Stimulated activated CD4-positive, alpha-beta T cell treated with anti-CD3 and anti-CD28 coated beads, Interleukin-4, amount 100 ng/mL, for 4 hours (primary cell): ENCODE data around the gene FHOD1.

Source experiments
- DNase-seq, 2 experiments: peaks; one replicate each; pipeline ENCODE4 v3.0.0-alpha.2; 2020

FHOD1 gene

DNA sequence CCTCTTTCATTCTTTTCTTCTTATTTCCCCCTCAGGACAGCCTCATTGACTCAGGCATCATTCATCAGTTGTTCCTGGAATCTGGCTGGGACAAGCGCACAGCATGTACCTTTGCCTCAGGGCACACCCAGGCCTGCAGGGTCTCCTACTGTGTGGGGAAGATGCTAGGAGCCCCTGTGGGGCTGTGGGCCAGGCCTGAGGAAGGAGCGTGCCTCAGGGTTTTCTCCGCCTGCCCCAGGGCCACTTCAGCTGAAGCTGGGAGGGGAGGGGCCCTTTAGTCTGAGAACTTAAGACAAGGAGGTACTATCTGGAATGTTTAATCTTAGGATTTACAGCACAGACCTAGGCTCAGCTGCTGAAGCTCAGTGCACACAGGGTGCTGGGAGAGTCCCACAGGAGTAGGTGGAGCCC, 40.4 kb downstream of the FHOD1 start:
- DNase-seq: no peak

DNA sequence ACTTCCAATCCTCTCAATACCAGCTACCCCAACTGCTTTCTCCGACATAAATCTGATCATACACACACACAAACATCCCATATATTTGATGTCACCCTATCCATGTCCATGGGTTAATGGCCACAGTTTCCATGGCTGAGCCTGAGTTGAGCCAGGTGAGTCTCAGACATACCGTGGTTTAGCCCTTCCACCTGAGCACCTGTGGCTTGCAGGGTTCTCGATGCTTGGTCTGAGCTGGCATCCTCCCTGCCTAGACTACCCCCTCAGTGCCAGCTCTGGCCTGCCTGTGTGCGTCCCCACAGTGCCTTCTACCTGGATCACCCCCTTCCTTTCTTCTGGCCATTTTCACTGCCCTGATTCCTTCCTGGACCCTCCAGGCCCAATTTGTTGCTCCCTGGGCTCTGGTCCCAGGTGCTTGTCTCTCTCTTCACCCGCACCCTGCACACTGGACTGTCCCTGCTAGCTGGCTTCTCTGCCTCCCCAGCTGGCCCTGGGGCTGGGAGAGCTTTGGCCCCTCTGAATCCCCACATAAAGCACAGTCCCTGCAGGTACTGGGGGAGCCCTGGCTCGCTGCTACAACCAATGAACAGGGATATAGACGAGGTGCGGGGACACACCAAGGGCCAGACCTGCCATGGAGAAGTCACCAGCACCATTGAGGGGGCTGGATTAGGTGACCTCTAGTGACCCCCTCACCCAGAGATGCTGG, 41.0 kb downstream of the FHOD1 start:
- DNase-seq: no peak

DNA sequence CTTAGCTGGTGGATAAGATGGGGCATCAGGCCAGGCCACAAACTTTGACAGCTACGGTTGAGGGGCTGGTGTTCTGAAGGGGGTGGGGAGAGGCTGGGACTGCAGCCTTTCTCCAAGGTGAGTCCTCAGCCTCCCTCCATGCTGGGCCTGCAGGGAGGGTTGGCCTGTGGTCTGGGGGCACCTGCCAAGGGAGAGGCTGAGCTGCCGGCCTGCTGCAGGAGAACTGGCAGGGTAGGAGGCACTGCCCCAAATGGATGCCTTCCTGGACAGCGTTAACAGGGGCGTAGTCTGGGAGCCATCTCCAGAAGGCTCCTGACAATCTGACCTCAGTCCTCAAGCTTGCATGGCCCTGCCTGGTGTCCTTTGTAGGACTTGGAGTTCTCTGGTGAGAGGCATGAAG, 43.2 kb downstream of the FHOD1 start:
- DNase-seq: no peak

DNA sequence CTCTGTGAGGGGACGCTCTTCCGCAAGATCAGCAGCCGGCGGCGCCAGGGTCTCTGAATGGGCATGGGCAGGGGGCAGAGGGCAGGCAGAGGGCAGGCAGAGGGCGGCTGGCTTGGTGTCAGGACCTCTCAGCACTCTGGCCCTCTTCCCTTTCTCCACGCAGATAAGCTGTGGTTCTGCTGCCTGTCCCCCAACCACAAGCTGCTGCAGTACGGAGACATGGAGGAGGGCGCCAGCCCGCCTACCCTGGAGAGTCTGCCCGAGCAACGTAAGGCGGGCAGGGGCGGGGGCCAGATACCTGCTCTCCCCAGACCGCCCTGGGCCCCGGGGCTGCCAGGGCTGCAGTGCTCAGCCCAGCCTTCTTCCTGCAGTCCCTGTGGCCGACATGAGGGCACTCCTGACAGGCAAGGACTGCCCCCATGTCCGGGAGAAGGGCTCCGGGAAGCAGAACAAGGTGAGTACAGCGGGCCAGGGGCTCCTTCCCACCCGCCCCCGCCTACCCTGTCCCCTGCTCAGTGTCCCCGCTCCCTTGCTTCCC, 44.3 kb downstream of the FHOD1 start:
- DNase-seq: no peak

DNA sequence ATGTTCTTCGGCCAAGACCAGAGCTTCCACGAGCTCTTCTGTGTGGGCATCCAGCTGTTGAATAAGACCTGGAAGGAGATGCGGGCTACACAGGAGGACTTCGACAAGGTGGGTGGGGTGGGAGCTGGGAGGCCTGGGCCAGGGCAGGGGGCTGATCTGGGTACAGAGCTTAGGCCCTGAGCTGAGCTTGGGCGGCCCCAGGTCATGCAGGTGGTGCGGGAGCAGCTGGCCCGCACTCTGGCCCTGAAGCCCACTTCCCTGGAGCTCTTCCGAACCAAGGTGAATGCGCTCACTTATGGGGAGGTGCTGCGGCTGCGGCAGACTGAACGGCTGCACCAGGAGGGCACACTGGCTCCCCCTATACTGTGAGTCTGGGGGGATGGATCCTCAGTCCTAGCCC, 44.9 kb downstream of the FHOD1 start:
- DNase-seq: no peak

DNA sequence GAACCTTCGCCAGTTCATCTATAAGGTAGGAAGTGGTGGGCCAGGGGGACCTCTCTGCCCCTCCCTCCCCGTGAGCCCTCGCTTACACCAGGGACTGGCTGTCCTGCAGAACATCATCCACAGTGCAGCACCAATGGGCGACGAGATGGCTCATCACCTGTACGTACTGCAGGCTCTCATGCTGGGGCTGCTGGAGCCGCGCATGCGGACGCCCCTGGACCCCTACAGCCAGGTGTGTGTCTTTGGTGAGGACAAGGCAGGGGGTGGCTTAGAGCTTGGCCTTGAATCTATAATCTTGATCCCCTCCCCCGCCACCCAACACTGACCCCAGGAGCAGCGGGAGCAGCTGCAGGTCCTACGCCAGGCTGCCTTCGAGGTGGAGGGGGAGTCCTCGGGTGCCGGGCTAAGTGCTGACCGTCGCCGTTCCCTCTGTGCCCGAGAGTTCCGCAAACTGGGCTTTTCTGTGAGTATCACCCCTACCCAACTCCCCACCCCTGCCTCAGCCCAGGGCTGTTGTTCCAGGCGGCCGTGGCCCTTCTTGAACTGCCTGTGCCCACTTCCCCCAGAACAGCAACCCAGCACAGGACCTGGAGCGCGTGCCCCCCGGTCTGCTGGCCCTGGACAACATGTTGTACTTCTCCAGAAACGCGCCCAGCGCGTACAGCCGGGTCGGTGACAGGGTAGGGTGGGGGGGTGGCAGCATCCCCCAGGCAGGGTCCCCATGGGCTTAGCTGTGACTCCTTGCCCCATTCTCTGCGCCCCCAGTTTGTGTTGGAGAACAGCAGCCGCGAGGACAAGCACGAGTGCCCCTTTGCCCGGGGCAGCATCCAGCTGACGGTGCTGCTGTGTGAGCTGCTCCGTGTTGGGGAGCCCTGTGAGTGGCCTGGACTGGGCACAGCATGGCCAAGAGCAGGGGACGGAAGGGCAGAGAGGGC, 45.6 kb downstream of the FHOD1 start:
- DNase-seq: no peak

DNA sequence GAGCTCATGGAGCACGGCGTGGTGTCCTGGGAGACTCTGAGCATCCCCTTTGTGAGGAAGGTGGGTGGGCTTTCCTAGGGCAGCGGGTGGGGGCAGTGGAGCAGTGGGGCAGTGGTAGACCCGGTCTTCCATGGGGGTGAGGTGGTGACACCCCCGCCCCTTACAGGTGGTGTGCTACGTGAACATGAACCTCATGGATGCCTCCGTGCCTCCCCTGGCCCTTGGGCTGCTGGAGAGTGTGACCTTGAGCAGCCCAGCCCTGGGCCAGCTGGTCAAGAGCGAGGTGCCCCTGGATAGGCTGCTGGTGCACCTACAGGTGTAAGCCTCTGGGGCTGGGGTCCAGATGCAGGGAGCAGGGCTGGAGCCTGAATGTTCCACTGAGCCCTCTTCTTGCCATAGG, 46.8 kb downstream of the FHOD1 start:
- DNase-seq: no peak

DNA sequence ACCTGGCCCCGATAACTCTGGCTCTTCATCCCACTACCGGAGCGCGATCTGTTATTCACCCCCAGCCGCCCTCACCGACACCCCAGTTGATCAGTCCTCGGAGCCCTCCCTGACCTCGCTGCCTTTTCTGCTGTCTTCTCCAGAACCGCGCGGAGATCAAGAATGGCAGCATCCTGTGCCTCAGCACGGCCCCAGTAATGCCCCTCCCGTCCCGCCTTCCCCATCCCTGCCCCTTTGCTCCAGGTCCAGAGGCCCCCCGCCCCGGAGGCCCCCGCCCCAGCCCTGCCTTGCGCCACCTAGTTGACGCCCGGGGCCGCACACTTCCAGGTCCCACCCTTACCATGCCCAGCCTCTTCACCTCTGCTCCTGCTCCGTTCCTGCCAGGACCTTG, 47.5 kb downstream of the FHOD1 start:
- DNase-seq: no peak

DNA sequence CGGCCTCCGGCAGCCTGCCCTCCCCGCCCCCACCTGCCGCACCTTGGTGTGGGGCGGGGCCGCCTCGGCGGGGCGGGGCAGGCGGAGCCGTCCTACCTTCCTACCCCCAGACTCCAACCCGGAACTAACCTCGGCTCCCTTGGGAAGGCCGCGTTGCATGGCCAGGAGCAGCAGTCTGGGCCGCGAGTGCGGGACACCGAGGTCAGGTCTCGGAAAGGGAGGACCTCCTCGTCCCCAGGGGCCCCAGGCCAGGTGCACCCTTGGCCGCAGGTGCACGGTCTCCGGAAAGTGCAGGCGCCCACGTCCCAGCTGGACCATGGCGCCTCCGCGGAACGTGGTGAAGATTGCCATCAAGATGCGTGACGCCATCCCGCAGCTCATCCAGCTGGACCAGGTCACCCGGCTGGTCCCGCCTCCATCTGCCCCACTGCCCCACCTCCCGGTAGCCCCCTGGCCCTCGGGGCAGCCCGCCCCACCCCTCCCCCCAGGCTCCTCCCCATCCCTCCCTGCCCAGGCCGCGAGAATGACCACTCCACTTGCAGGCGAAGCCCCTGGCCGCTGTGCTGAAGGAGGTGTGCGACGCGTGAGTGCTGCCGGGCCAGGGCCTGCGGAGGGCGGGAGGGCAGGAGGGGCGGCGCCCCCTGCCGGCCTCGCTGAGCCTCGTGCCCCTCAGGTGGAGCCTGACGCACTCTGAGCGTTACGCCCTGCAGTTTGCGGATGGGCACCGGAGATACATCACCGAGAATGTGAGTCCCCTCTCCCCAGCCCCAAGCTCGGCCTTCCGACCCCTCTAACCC, 48.1 kb downstream of the FHOD1 start, which contains the start of gene ELMO3:
ELMO3 (plus strand) TSS at position 121 of the 797 bp plus-strand sequence; CDS start at position 317, 196 bp downstream.
- DNase-seq: no peak

DNA sequence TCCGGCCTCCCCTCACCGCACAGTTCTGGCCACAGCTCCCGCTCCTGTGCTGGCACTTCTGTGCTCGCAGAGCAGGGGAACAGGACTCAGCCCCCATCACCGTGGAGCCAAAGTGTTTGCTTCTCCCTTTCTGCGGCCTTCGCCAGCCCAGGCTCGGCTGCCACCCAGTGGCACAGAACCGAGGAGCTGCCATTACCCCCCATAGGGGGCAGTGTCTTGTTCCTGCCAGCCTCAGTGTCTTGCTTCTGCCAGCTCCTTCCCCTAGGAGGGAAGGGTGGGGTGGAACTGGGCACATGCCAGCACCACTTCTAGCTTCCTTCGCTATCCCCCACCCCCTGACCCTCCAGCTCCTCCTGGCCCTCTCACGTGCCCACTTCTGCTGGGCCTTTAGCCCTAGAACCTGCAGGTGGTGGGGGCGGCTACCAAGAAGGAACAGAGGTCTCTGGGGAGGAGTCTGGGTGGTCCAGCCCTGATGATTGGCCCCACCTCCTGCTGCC, 49.0 kb downstream of the FHOD1 start:
- DNase-seq: no peak

DNA sequence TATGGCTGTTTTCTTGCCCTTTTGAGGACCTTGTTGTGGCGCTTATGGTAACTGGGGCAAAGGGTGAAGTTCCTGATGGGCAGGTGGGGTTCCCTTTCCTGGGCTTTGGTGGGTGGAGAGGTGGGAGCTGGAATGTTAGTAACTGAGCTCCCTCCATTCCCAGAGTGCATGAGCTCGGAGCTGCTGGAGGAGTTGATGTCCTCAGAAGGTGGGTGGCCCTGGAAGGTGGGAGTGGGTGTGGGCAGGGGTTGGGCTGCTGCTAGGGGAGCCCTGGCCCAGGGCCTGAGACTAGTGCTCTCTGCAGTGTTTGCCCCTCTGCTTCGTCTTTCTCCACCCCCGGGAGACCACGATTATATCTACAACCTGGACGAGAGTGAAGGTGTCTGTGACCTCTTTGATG, 49.6 kb downstream of the FHOD1 start:
- no peak for DNase-seq

DNA sequence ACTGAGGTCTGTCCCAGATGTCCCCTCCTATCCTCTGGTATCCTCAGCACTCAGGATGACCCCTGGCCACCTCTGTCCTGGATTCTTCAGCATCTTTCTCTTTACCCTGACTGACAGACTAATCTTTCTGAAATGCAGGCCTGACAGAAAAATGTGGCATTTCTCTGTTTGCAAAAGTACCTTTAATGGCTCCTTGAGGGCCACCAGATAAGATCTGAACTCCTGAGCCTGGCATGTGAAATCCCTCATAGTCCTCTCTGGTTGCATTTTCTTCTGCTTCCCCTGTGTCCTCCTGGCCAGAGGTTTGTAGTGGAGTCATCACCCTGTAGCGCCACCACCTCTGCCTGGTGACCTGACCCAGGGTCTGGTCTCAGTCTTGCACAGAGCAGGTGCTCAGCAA, 50.4 kb downstream of the FHOD1 start:
- DNase-seq: no peak

DNA sequence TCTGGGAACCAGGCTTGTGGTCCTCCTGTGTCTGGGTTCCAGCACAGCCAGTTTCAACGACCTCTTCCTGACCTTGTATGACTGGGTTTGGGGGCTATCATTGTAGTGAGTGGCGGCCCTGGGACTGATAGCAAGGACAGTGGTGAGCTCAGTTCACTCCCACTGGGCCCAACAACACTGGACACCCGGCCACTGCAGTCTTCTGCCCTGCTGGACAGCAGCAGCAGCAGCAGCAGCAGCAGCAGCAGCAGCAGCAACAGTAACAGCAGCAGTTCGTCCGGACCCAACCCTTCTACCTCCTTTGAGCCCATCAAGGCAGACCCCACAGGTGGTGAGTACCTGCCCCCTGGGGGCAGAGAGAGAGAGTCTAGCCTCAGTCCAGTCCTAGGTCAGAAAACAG, 51.6 kb downstream of the FHOD1 start:
- DNase-seq: no peak

DNA sequence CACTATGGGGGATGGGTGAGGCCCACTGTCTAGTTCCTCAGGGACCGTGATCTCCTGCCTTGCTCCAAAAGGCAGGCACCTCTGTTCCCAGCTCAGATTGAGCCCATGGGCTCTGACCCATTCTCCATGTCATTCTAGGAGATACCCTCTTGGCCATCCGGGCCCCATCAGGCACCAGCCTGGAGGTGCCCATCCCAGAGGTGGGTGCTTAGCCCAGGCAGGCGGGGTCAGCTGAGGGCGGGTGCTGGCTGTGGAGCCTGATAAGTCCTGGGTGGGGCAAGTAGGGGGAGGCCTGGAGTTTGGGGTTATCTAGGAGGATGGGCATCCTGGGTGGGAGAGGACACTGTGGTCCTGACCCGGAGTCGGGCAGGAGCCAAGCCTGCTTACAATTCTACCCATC, 53.0 kb downstream of the FHOD1 start:
- DNase-seq: no peak

DNA sequence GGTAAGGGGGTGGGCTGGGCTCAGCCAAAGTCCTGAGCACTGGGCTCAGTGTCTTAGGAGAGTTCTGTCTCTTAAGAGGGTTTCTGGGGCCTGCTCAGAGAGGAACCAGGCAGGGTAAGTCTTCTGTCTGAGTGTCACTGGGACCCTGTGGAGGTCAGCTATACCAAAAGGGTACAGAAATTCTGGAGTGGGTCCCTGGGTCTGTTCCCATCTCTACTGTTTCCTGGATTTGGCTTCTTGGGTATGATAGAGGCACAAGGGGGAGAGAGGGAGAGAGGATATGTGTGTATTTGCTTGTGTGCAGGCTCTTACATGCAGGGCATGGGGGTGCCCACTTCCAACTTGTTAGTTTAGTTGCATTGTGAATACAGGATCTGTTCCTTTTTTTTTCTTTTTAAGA, 53.7 kb downstream of the FHOD1 start:
- no peak for DNase-seq

DNA sequence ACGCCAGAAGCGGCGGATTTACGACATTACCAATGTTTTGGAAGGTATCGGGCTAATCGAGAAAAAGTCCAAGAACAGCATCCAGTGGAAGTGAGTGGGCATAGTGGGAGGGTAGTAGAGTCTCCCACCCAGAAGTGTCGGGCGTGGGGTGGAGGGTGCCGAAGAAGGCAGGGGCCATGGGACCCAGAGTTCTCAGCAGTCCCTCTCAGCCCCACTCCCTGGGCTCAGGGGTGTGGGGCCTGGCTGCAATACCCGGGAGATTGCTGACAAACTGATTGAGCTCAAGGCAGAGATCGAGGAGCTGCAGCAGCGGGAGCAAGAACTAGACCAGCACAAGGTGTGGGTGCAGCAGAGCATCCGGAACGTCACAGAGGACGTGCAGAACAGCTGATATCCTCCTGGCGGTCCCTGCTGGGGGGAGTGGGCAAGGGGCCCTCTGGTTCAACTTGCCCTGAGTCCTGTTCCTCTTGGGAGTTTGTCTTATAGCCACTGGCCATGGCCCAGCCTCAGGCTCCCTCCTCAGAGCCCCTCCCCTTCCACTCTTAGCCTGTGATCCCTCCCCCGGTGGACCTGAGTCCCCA, 54.4 kb downstream of the FHOD1 start:
- no peak for DNase-seq

DNA sequence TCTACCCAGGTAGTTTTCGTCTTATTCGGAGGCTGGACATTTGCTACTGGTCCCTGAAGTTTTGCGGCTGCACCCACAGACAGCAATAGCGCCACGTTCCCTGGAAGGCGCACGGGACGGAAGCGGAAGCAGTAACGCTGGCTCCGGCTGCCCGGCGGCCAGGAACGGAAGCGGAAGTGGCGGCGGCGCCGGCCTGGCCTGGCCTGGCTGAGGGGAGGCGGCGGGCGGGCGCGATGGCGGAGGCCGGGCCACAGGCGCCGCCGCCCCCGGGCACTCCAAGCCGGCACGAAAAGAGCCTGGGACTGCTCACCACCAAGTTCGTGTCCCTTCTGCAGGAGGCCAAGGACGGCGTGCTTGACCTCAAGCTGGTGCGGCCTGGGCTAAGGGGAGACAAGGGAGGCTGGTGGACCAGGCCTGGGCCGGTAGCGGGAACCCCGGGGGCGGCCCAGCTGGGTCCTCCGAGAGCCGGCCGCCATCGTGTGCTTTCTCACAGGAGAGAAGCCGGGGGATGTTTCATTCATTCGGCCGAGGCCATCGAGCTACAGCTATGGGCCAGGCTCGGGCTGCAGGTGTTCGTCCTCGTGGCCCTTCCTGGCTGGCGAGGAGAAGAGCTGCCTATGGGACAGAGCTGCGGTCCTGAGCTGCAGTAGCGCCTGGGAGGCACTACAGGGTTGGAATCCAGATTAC, 55.1 kb downstream of the FHOD1 start, which contains the start of gene E2F4:
E2F4 (plus strand) TSS at position 161 of the 687 bp plus-strand sequence; CDS start at position 234, 73 bp downstream.
- peak; percentile 82 to 86 for DNase-seq

DNA sequence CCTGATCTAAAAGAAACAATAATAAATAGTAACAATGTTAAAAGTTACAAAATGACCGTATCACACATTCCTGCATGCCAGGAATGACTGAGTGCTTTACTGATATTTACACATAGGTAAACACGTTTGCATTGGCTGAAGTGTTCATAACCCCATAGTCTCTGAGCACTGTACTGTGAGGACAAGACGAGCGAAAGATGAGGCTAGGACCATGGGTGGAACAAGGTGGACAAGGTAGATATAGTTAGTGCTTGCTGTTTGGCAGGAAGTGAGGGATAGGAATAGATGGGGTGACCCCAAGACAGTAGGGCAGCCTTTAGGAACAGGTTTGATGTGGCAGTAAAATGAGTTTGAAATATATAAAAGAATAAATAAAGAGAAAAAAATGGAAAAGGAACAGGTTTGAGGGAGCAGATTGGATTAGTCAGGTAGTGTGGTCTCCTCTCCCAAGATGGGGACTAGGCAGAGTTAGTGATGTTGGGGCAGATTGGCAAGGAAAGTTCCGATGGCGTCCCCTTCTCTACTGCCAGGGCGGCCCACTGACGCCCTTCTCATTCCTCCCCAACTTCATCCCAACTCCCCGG, 55.8 kb downstream of the FHOD1 start:
- DNase-seq: no peak

DNA sequence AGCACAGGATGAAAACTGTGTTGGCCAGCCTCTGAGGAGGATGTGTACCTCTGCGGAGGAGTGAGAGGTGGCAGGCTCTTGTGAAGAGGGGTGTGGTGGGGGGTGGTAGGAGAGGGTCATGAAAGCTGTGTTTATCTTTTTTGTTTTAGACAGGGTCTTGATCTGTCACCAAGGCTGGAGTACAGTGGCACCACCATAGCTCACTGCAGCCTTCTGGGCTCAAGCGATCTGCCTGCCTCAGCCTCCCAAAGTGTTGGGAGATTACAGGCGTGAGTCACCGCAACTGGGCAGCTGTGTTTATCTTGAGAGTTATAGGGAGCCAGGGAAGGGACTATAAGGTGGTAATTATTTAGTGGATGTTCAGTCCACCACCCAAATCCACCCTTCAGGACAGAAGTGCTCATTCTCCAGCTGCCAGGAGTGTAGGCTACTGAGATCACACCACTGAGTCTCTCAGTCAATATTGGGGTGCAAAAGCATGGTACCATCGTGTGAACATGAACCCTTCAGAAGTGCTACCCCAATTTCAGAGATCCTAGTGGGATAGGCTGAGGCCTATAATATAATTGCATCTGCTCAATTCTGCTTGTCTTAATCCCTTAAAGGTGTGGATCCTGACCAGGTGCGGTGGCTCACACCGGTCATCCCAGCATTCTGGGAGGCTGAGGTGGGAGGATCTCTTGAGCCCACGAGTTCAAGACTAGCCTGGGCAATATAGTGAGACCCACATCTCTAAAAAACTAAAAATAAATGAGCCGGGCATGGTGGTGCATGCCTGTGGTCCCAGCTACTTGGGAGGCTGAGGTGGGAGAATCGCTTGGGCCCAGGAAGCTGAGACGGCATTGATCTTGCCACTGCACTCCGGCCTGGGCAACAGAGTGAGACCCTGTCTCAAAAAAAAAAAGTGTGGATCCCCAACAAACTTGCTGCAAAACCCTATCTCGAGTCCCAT, 56.6 kb downstream of the FHOD1 start:
- no peak for DNase-seq

DNA sequence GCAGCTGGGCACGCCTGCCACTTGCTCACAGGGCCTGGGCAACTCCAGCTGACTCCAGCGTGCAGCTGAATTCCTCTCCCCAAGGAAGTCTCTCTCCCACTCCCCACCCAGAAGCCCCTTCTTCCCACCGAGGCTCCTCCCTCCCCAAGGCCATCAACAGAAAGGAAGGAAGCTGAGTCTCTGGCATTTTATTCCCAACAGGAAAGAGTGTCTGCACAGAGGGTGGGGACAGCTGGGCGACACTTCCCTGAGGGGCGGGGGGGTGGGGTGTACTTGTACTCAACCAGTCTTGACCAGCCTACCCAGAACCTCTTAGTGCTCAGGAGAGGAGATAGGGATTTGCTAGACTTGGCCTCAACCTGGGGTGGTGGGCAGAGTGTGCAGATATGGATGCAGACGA, 57.2 kb downstream of the FHOD1 start, which contains the start of gene EXOC3L1:
EXOC3L1 (minus strand) TSS at position 96 of the 400 bp plus-strand sequence. CDS start 460 bp downstream, outside the sequence.
- DNase-seq: no peak
